Measurements from ENCODE around the gene TRIM59.

The TRIM59 gene

DNA sequence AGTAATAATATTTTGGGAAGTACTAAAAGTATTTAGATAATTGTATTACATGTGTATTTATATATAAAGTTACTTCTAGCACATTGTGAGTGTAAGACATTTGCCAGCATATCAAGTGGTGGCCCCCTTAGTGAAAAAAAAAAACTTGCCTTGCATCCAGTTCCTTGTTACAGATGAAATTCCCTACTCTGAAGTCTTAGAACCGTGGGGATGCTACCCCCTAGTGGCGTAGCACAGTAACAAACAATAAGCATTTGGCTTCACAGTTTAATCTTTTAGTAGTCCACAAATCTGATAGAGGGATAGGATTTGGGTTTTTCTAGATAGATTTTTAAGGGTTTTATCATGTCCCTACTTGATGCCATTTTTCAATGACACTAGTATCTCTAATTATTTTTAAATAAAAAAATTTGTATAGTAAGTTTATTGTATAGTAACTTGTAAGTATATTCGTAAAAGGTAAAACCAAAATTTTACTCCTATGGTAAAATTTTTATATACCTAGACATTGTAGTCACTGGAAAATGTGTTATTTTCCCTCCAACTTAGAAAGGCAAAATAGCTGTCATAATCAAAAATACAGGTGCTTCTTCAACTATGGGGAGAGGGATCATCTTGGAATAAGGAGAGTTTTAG, 35.9 kb downstream of the TRIM59 start:
- peak; percentile 84 for DNase-seq (ENCODE audit: low read depth, low spot score)
- in situ Hi-C loops (cut with HindIII; ENCODE audit: low sequenced_read_pairs): no loop called here

GRCh38 chr3:160412477-160412876, 37.1 kb downstream of the TRIM59 start:
- DNase-seq (ENCODE audit: low read depth, low spot score): no peak
- no peak overlapping the region for H3K4me3 ChIP-seq (ENCODE audit: low read depth, low read length)
- TF ChIP-seq CTCF (IDR thresholded peaks at IDR 0.05; ENCODE audit: low read depth, low read length): no peak
- in situ Hi-C loops (cut with HindIII; ENCODE audit: low sequenced_read_pairs): no loop called here

More for the DNA sequence above, 35.9 kb downstream of the TRIM59 start:
- TF ChIP-seq CTCF (IDR thresholded peaks at IDR 0.05; ENCODE audit: low read depth, low read length): peak; percentile 80
- no peak overlapping the region for H3K4me3 ChIP-seq (ENCODE audit: low read depth, low read length)

DNA sequence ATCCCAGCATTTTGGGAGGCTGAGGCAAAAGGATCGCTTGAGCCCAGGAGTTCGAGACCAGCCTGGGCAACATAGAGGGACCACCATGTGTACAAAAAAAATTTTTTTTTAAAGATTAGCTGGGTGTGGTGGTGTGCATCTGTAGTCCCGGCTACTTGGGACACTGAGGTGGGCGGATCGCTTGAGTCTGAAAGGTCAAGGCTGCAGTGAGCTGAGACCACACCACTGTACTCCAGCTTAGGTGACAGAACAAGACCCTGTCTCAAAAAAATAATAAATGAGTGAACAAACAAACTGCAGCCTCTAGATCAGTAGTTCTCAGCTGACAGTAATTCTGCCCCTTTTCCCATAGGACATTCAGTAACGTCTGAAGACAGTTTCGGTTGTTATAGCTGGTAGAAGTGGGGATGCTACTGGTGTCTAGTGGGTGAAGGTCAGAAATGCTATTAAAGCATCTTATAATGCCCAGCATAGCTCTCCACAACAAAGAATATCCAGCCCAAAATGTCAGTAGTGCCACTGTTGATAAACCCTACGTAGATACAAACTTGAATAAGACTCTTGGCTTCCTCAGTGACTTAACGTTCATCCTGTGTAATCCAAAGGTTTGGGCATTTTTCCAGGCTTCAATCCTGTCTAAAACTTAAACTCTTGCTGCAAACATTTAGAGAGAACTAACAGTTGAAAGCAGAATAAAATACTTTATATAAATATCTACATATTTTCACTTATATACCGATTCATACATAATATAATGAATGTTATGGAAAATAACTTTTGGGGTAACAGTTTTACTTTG, 39.6 kb downstream of the TRIM59 start:
- DNase-seq (ENCODE audit: low read depth, low spot score): no peak
- in situ Hi-C loops (cut with HindIII; ENCODE audit: low sequenced_read_pairs): no loop called here
- no peak overlapping the region for H3K4me3 ChIP-seq (ENCODE audit: low read depth, low read length)
- no peak for TF ChIP-seq CTCF (IDR thresholded peaks at IDR 0.05; ENCODE audit: low read depth, low read length)

GRCh38 chr3:160403796-160404470, 45.7 kb downstream of the TRIM59 start:
- TF ChIP-seq CTCF (IDR thresholded peaks at IDR 0.05; ENCODE audit: low read depth, low read length): no peak
- in situ Hi-C loops (cut with HindIII; ENCODE audit: low sequenced_read_pairs): no loop called here
- no peak overlapping the region for H3K4me3 ChIP-seq (ENCODE audit: low read depth, low read length)
- peak; percentile 65 for DNase-seq (ENCODE audit: low read depth, low spot score)

- no peak for TF ChIP-seq CTCF (IDR thresholded peaks at IDR 0.05; ENCODE audit: low read depth, low read length)
- in situ Hi-C loops (cut with HindIII; ENCODE audit: low sequenced_read_pairs): no loop called here
- DNase-seq (ENCODE audit: low read depth, low spot score): peak; percentile 61
- H3K4me3 ChIP-seq (ENCODE audit: low read depth, low read length): peak overlapping the region; percentile 99
Measured at GRCh38 chr3:160403028-160403545, 46.5 kb downstream of the TRIM59 start.

- no peak for TF ChIP-seq CTCF (IDR thresholded peaks at IDR 0.05; ENCODE audit: low read depth, low read length)
- in situ Hi-C loops (cut with HindIII; ENCODE audit: low sequenced_read_pairs): no loop called here
- H3K4me3 ChIP-seq (ENCODE audit: low read depth, low read length): peak overlapping the region; percentile 99
- DNase-seq (ENCODE audit: low read depth, low spot score): peak; percentile 64
Measured at GRCh38 chr3:160402221-160403027, 47.2 kb downstream of the TRIM59 start.
